T-helper 1 cell treated with Interleukin-12 subunit alpha and Interleukin-12 subunit beta and Interleukin-4 antibody, amounts not matched to agents 30 μg/mL and 1 μg/mL, for 36 hours (primary cell): ENCODE results near the gene IGF1R.

Experiments
- H3K27ac Mint-ChIP-seq: one replicate; pipeline ENCODE4 v1.8.0; 2021; ENCODE audit warnings: mild to moderate bottlenecking, mixed read lengths
- H3K27me3 Mint-ChIP-seq: one replicate; pipeline ENCODE4 v1.8.0; 2021; ENCODE audit warnings: low read depth, mixed read lengths
- H3K36me3 Mint-ChIP-seq: one replicate; pipeline ENCODE4 v1.8.0; 2021; ENCODE audit warnings: low read depth, mixed read lengths
- H3K4me1 Mint-ChIP-seq: one replicate; pipeline ENCODE4 v1.8.0; 2021; ENCODE audit warnings: low read depth, mixed read lengths
- H3K4me3 Mint-ChIP-seq: one replicate; pipeline ENCODE4 v1.8.0; 2021; ENCODE audit warnings: mild to moderate bottlenecking, moderate library complexity, mixed read lengths
- H3K9me3 Mint-ChIP-seq: one replicate; pipeline ENCODE4 v1.8.0; 2021; ENCODE audit warnings: mixed read lengths

IGF1R gene

DNA sequence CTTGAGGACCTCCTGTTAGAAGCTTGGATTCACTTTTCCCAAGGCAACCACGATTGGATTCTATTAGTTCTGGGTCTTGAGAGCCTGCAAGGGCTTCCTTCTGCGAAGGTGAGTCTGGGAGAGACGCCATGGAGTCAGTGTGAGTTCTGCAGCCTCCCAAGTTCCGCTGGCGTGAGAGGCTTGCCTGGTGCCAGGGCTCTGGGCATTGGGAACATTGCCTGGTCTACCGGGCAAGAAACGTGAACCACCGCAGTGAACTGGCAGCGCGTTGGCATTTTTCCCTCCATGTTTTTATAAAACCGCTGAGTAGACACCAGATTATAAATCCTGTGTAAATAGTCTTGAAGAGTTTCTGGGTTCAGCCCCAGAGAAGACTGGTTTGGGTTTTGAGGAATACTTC, 160.9 kb downstream of the IGF1R start:
- H3K4me3 Mint-ChIP-seq = no peak overlapping the region
- H3K9me3 Mint-ChIP-seq = no peaks in the 10 kb centered on the region
- no peak overlapping the region for H3K27ac Mint-ChIP-seq
- no peaks in the 10 kb centered on the region for H3K36me3 Mint-ChIP-seq
- H3K27me3 Mint-ChIP-seq = no peaks in the 10 kb centered on the region
- no peaks in the 10 kb centered on the region for H3K4me1 Mint-ChIP-seq

DNA sequence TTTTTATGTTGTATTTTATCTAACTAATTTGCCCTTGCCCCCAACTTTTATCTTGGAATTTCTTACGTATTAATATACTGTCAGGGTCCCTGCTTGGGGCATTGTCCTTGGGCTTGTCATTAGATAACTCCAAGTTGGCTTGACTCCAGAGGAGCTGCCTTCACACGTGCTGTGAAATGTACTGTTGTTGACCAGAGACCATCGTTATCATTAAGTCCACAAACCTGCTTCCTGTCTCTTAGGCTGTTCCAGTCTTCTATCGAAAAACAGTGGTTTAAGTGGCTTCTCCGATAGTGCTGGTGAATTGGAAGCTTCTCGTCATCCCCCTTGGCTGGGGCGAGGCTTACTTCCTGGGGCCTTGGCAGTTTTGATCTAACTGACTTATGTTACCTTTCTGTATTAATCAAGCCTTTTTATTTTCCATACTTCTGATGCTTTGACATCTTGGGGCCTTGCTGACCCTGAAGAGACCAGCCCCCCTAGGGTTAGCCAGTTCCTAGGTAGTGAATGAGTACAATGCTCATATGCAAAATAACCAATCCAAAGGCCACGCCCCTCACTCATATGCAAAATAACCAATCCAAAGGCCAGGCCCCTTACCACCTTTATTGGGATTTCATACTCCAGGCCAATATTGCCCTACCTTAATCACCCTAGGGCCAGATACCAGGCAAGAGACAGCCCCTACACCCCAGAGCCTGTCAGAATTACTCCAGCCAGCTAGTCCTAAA, 164.5 kb downstream of the IGF1R start:
- H3K27me3 Mint-ChIP-seq = no peaks in the 10 kb centered on the region
- H3K9me3 Mint-ChIP-seq = peaks cover 15% of the 10 kb centered on the region
- no peaks in the 10 kb centered on the region for H3K4me1 Mint-ChIP-seq

DNA sequence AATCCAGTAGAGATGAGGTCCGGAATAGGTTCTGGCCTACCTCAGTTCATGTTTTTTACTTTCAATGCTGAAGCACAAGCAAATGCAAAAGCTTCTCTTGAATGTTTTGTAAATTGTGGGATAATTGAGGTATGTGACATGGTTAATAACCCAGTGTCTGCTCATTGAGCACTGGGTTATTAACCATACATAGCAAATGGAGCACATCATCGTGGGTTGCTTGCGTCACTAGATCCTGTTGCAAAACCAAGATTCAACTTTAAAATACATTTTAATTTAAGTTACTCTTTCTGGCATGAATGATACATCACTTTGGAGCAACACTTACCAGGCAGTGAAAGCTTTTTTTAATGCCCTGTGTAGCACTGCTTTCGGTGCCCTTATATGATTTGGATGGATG, 165.6 kb downstream of the IGF1R start:
- Mint-ChIP-seq H3K9me3 (peaks cover 15% of the 10 kb centered on the region), H3K36me3 (peaks cover 7% of the 10 kb centered on the region), H3K4me1 (no peaks in the 10 kb centered on the region), H3K4me3 (no peak overlapping the region), H3K27me3 (no peaks in the 10 kb centered on the region), H3K27ac (no peak overlapping the region)

More for the DNA sequence above, 164.5 kb downstream of the IGF1R start:
- no peak overlapping the region for H3K4me3 Mint-ChIP-seq
- no peak overlapping the region for H3K27ac Mint-ChIP-seq
- peaks cover 5% of the 10 kb centered on the region for H3K36me3 Mint-ChIP-seq

DNA sequence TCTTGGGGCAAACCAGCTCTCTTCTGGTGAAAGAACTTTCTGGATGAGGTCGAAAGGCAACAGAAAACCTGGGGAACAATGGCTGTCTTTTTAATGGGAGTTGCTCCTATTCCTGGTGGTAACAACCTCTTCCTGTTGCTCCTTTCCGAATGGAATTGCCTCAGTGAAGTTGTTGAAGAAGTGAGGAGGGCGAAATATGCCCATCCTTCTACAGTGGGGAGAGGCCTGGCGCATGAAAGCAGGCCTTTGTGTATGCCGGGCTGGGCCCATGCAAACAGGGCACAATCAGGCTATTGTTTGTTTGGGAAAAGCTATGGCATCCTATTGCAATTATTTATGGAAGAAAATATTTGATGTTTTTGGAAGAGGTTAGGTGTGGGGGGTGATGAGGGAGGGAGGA, 166.9 kb downstream of the IGF1R start:
- Mint-ChIP-seq H3K27ac (no peak overlapping the region), H3K36me3 (peaks cover 7% of the 10 kb centered on the region), H3K4me3 (no peak overlapping the region), H3K27me3 (no peaks in the 10 kb centered on the region), H3K4me1 (no peaks in the 10 kb centered on the region), H3K9me3 (peaks cover 15% of the 10 kb centered on the region)

DNA sequence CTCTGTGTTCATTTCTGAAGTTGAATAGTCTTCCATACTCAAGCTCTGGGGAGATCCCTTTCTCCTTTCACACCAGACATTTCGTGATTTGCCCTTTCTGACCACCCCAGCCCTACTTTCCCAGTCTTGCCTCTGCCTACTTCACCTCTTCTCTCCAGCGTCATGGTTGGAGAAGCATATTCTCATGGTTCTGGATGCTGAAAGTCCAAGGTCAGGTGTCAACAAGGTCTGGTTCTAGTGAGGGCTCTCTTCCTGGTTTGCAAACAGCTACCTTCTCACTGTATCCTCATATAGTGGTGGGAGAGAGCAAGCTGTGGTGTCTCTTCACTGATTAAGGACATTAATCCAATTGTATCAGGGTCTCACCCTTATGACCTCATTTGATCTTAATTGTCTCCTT, 169.4 kb downstream of the IGF1R start:
- no peaks in the 10 kb centered on the region for H3K27me3 Mint-ChIP-seq
- no peaks in the 10 kb centered on the region for H3K4me1 Mint-ChIP-seq
- peaks cover 7% of the 10 kb centered on the region for H3K36me3 Mint-ChIP-seq
- no peak overlapping the region for H3K4me3 Mint-ChIP-seq
- H3K9me3 Mint-ChIP-seq = peaks cover 32% of the 10 kb centered on the region
- H3K27ac Mint-ChIP-seq = no peak overlapping the region

DNA sequence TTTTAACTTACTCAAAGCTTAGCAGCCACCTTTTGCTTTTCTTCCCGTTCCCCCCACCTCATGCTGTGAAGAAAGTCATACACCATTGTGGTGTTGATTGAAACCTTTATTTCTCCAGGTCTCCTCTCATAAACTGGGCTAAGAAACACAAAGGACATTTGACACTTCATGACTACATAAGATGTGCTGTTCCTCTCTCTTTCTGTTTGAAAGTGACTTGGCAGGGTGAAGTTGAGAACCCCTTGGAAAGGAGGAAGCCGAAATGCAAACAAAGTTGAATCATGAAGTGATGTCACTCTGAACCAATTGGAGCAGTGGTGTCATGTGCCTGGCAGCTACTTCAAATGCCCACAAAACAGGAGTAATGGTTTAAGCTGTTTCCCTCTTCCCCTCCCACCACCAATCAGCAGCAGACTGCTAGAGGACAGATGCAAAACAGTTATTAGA, 174.7 kb downstream of the IGF1R start:
- H3K36me3 Mint-ChIP-seq = peaks cover 11% of the 10 kb centered on the region

DNA sequence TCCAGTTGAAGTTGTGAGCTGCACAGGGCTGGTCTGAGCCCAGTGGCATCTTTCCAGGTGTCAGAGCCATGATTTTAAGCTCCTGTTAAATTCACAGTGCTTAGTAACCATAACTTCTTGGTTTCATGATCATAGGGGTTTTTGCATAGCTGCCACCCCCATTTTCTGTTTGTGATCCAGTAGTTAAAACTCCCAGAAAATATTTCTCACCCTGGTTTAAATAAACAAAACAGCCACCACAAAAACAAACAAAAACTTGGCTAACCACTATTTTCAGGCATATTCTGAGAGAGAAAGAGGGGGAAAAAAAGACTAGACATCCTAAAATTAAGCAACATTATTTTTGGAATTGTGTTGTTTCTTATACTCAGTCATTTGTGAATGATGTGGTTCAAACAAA, 175.3 kb downstream of the IGF1R start:
- peaks cover 13% of the 10 kb centered on the region for H3K36me3 Mint-ChIP-seq
- no peak overlapping the region for H3K27ac Mint-ChIP-seq
- peaks cover 53% of the 10 kb centered on the region for H3K9me3 Mint-ChIP-seq
- no peaks in the 10 kb centered on the region for H3K27me3 Mint-ChIP-seq
- no peak overlapping the region for H3K4me3 Mint-ChIP-seq
- peaks cover 4% of the 10 kb centered on the region for H3K4me1 Mint-ChIP-seq

More for the DNA sequence above, 174.7 kb downstream of the IGF1R start:
- H3K27ac Mint-ChIP-seq = no peak overlapping the region
- H3K9me3 Mint-ChIP-seq = peaks cover 48% of the 10 kb centered on the region
- H3K4me3 Mint-ChIP-seq = no peak overlapping the region
- H3K4me1 Mint-ChIP-seq = peaks cover 4% of the 10 kb centered on the region
- no peaks in the 10 kb centered on the region for H3K27me3 Mint-ChIP-seq

DNA sequence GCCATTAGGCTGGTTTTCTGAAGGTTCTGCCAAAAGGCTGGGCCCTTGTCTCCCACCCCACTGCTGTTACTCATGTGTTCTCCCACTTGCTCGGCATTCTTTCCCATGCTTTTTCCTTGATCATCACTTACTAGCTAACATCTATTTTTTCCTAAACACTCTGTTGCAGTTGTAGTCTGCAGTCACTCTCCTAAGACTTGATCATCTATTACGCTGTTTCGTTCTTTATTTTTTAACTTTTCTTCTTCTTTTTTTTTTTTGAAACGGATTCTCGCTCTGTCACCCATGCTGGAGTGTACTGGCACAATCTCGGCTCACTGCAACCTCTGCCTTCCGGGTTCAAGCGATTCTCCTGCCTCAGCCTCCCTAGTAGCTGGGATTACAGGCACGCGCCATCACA, 176.3 kb downstream of the IGF1R start:
- Mint-ChIP-seq H3K27ac (no peak overlapping the region), H3K27me3 (no peaks in the 10 kb centered on the region), H3K36me3 (peaks cover 11% of the 10 kb centered on the region), H3K9me3 (peaks cover 58% of the 10 kb centered on the region), H3K4me1 (peaks cover 4% of the 10 kb centered on the region), H3K4me3 (no peak overlapping the region)

DNA sequence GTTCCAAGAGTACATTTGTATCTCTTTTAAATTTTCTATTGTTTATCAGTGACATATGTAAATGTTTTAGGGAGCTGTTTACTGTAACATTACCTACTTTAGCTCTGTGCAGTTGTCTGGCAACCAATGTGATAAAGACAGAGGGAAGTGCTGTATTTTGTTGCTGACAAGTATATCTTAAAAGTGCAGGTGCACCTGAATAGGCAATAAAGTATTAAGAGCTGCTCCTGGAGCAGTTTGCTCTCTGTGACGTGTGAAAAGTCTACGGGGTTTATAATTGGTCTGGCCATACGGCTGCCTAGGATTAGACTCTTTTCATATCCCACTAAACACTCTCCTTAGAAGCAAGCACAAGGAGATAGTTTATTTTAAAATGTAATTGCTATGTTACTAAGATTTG, 178.3 kb downstream of the IGF1R start:
- H3K27me3 Mint-ChIP-seq = no peaks in the 10 kb centered on the region
- no peak overlapping the region for H3K27ac Mint-ChIP-seq
- H3K9me3 Mint-ChIP-seq = peaks cover 66% of the 10 kb centered on the region
- no peak overlapping the region for H3K4me3 Mint-ChIP-seq
- peaks cover 18% of the 10 kb centered on the region for H3K36me3 Mint-ChIP-seq
- H3K4me1 Mint-ChIP-seq = peaks cover 4% of the 10 kb centered on the region

DNA sequence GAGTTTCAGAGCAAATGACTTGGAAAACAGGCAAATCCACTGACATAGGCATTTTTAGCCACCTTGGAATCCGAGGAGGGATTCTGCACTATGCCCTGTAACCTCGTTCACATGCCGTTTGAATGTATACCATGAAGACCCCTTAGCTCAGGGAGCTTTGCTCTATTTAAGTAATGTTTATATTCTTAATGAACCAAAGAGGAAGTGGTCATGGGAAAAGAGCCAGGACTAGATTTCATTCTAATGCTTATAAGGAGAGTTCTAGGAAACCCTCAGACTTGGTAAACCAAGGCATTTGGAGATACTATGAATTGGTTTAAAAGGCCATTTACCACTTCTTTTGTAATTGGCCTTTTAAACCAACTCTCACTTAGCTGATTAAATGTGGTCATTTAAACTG, 178.9 kb downstream of the IGF1R start:
- H3K4me3 Mint-ChIP-seq = no peak overlapping the region

DNA sequence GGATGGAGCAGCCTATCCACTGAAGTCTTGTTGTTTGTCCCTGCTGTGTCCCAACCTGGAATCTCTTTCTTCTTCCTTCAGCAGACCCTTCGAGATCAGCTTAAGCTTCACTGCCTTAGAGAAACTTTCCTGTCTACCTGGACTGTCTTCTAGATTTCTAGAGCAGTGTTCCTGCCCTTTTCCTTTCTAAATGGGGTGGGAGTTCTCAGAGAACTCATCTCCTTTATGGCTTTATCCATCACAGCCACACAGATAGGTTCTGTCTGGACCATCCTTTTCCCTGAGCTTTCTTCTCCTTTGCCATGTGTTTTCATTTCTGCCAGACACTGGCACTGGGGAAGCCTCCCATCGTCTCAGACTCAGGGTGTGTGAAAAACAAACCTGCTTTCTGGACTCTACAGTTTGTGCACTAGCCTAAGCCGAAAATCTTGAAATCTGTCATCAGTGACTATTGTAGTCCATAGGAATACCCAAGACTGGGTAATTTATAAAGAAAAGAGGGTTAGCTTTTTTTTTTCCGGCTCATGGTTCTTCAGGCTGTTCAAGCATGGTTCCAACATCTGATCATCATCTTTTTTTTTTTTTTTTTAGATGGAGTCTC, 181.8 kb downstream of the IGF1R start:
- H3K36me3 Mint-ChIP-seq = peaks cover 18% of the 10 kb centered on the region
- H3K4me3 Mint-ChIP-seq = no peak overlapping the region
- no peak overlapping the region for H3K27ac Mint-ChIP-seq
- H3K27me3 Mint-ChIP-seq = no peaks in the 10 kb centered on the region
- peaks cover 70% of the 10 kb centered on the region for H3K9me3 Mint-ChIP-seq
- no peaks in the 10 kb centered on the region for H3K4me1 Mint-ChIP-seq

More for the DNA sequence above, 178.9 kb downstream of the IGF1R start:
- Mint-ChIP-seq H3K36me3 (peaks cover 21% of the 10 kb centered on the region), H3K4me1 (peaks cover 4% of the 10 kb centered on the region), H3K27ac (no peak overlapping the region), H3K27me3 (no peaks in the 10 kb centered on the region), H3K9me3 (peaks cover 69% of the 10 kb centered on the region)

DNA sequence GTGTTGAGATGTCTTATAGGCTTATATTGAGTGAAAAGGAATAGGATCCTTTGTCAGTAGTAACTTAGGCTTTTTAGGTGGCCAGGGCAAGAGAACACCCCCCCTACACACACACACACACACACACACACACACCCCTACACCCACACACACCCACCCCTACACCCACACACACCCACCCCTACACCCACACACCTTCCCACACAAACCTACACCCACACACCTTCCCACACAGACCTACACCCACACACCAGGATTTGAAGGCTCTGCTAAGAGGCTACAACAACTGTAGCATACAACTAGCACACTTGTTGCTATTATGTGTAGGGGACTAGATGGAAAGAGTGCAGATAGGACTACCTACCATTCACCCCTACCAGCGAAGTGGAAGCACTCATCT, 186.6 kb downstream of the IGF1R start:
- Mint-ChIP-seq H3K36me3 (peaks cover 12% of the 10 kb centered on the region), H3K4me3 (no peak overlapping the region), H3K4me1 (no peaks in the 10 kb centered on the region), H3K27me3 (no peaks in the 10 kb centered on the region), H3K27ac (no peak overlapping the region), H3K9me3 (peaks cover 49% of the 10 kb centered on the region)

DNA sequence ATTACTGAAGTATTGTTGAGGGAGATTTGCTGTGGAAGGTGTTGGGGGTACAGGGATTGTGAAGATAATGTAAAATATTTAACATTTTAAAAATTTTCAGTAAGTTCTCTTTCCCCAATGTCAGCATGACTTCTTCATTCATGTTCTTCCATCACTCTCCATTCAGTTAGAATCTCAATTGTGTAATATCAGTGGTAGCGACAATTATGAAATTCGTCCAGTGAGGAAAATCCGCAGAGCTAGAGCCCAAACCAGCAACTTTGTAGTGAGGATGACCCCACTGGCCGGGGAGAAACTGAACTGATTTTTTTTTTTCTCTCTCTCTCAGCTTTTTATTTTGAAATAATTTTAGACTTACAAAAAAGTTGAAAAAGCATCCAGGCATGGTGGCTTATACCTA, 187.5 kb downstream of the IGF1R start:
- H3K4me3 Mint-ChIP-seq = no peak overlapping the region
- no peaks in the 10 kb centered on the region for H3K4me1 Mint-ChIP-seq
- peaks cover 42% of the 10 kb centered on the region for H3K9me3 Mint-ChIP-seq
- H3K27me3 Mint-ChIP-seq = no peaks in the 10 kb centered on the region
- H3K27ac Mint-ChIP-seq = no peak overlapping the region
- peaks cover 9% of the 10 kb centered on the region for H3K36me3 Mint-ChIP-seq

DNA sequence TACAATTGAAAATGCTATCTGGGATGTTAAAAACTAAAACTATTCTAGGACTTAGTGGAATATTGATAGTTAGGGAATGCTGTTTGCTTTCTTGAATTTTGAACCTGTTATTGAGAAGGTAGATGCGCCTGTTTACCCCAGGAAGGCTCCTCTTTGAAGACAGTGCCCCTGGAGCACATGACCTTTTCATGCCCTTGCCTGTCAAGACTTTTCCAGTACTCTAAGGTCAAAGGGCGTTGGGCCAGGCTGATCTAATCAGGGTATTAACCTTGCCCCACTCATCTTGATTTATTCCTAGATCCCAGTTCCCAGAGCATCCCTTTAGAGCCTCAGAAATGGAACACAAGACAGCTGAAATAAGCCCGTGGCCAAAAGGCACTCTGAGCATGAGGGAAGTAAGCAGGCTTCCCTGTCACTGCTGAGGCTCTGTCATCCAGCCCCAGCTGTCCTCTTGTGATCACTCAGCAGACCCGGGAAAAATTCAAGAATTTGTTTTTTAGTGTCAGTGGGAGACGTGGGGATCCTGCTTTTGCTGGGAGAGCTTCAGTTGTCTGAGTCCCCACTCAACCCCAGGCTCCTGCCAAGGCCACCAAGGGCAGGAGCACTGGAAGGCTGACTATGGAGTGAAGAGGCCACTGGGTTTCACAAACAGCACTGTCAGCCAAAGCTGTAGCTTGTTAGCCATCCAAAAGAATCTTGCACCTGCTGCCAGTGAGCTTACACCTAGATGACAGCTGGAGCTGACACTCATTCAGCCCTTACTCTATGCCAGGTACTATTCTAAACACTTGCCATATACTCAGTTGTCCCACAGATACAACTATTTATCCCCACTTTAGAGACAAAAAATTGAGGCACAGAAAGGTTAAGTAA, 190.3 kb downstream of the IGF1R start:
- H3K4me3 Mint-ChIP-seq = no peak overlapping the region
- H3K4me1 Mint-ChIP-seq = peaks cover 3% of the 10 kb centered on the region

DNA sequence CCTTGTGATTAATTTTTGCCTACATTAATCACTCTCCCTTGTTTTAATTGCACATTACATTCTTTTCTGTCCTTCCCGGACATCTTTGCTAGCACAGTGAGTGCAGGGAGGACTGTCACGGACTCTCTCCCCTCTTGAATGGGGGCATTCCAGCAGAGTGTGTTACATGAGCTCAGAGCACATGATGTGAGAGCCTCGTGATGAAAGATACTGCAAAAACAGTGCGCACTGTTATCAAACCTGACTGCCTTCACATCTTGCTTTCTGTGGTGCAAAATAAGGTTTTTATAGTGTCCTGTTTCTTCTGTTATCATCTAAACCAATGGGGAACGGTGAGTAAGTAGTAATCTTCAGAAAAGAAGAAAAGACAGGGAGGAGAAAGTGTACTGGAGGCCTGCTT, 191.7 kb downstream of the IGF1R start:
- Mint-ChIP-seq H3K4me1 (peaks cover 4% of the 10 kb centered on the region), H3K9me3 (peaks cover 11% of the 10 kb centered on the region), H3K27ac (no peak overlapping the region), H3K27me3 (no peaks in the 10 kb centered on the region), H3K36me3 (no peaks in the 10 kb centered on the region), H3K4me3 (no peak overlapping the region)

More for the DNA sequence above, 190.3 kb downstream of the IGF1R start:
- peaks cover 18% of the 10 kb centered on the region for H3K9me3 Mint-ChIP-seq
- H3K27me3 Mint-ChIP-seq = no peaks in the 10 kb centered on the region
- H3K27ac Mint-ChIP-seq = no peak overlapping the region
- no peaks in the 10 kb centered on the region for H3K36me3 Mint-ChIP-seq
